IMR-90 (cell line): ENCODE measurements around the gene GLIS1. TPM values are rescaled to one million over a fixed set of nuclear protein-coding genes. Genes with fewer than 3 reads are reported as not detected.

Experiments
- ATAC-seq: fragments of 200-7000 bp; cut with Tn5 transposase; 2 replicates; pipeline ENCODE4 v1.9.1; 2020; ENCODE audit warnings: low read depth, mild to moderate bottlenecking, moderate library complexity
- BruUV-seq: library from RNA; stranded (reverse); fragments of 400-500 nt; replicated peaks from 2 replicates; lab custom pipeline; 2021; lab: Mats Ljungman, UMichigan
- CTCF ChIA-PET: fragments of 300-600 bp; formaldehyde crosslinking; extraction: SDS; loops from one replicate; lab custom pipeline; 2021; ENCODE audit warnings: antibody characterized with exemption; lab: Yijun Ruan, JAX
- POLR2A ChIA-PET: fragments of 300-600 bp; sonication (Branson Sonifier 250); formaldehyde crosslinking; loops from one replicate; lab custom pipeline; 2022; ENCODE audit warnings: antibody characterized with exemption; ENCODE audit not compliant: unreplicated experiment; lab: Charles Lee
- DNase-seq: peaks from one replicate; pipeline ENCODE4 v3.0.0; 2013
- H2AFZ ChIP-seq: replicated peaks from 2 replicates; pipeline ENCODE3; 2013; ENCODE audit warnings: low read length, mild to moderate bottlenecking; ENCODE audit not compliant: poor library complexity
- H2AK5ac ChIP-seq: 2 replicates; pipeline ENCODE4 v1.6.1; 2013; ENCODE audit warnings: low read depth, low read length, inconsistent platforms
- H2AK9ac ChIP-seq: replicated peaks from 2 replicates; pipeline ENCODE3; 2013; ENCODE audit warnings: mild to moderate bottlenecking, low read depth, low read length, moderate library complexity; ENCODE audit not compliant: poor library complexity
- H2BK120ac ChIP-seq: 2 replicates; pipeline ENCODE4 v1.6.1; 2013; ENCODE audit warnings: low read depth, low read length, inconsistent platforms
- H2BK15ac ChIP-seq: 3 replicates; pipeline ENCODE4 v1.6.1; 2013; ENCODE audit warnings: low read depth, low read length, inconsistent platforms
- H2BK20ac ChIP-seq: 2 replicates; pipeline ENCODE4 v1.6.1; 2013; ENCODE audit warnings: low read depth, mild to moderate bottlenecking, inconsistent platforms, low read length, moderate library complexity
- H2BK5ac ChIP-seq: 2 replicates; pipeline ENCODE4 v1.6.1; 2013; ENCODE audit warnings: mild to moderate bottlenecking, low read depth, low read length, inconsistent platforms; ENCODE audit not compliant: poor library complexity, severe bottlenecking
- H3K14ac ChIP-seq: replicated peaks from 2 replicates; pipeline ENCODE4 v1.6.1; 2013; ENCODE audit warnings: low read depth, low read length, inconsistent platforms
- H3K18ac ChIP-seq: 2 replicates; pipeline ENCODE4 v1.6.1; 2013; ENCODE audit warnings: low read depth, low read length, control low read depth
- H3K23ac ChIP-seq: 2 replicates; pipeline ENCODE4 v1.6.1; 2013; ENCODE audit warnings: low read depth, low read length, inconsistent platforms
- H3K27ac ChIP-seq: 2 replicates; pipeline ENCODE4 v1.5.1; 2013; ENCODE audit warnings: mild to moderate bottlenecking, control low read depth, low read length; ENCODE audit not compliant: insufficient read depth
- H3K27me3 ChIP-seq: 2 replicates; pipeline ENCODE4 v1.6.1; 2013; ENCODE audit warnings: low read length; ENCODE audit not compliant: control insufficient read depth, insufficient read depth
- H3K36me3 ChIP-seq: 2 replicates; pipeline ENCODE4 v1.6.1; 2013; ENCODE audit warnings: low read length, mixed read lengths; ENCODE audit not compliant: control insufficient read depth, insufficient read depth
- H3K4ac ChIP-seq: 2 replicates; pipeline ENCODE4 v1.6.1; 2013; ENCODE audit warnings: low read depth, low read length, inconsistent platforms
- H3K4me1 ChIP-seq: 2 replicates; pipeline ENCODE4 v1.6.1; 2013; ENCODE audit warnings: low read length, mixed read lengths; ENCODE audit not compliant: control insufficient read depth, insufficient read depth
- H3K4me2 ChIP-seq: 2 replicates; pipeline ENCODE4 v1.6.1; 2013; ENCODE audit warnings: low read depth, mild to moderate bottlenecking, control low read depth, low read length, moderate library complexity
- H3K4me3 ChIP-seq: 2 replicates; pipeline ENCODE4 v1.5.1; 2013; ENCODE audit warnings: low read depth, mild to moderate bottlenecking, control low read depth, low read length, moderate library complexity; ENCODE audit not compliant: insufficient read depth
- H3K56ac ChIP-seq: 2 replicates; pipeline ENCODE4 v1.6.1; 2013; ENCODE audit warnings: low read length, inconsistent platforms; ENCODE audit not compliant: insufficient read depth; ENCODE audit errors: extremely low read depth
- H3K79me1 ChIP-seq, 2 experiments: 2 replicates each; pipeline ENCODE4 v1.6.1; 2013; ENCODE audit warnings: low read length in 2 of 2, inconsistent platforms in 1 of 2, low read depth in 1 of 2
- H3K9ac ChIP-seq: 2 replicates; pipeline ENCODE4 v1.6.1; 2013; ENCODE audit warnings: low read depth, low read length, control low read depth
- H3K9me1 ChIP-seq: 2 replicates; pipeline ENCODE4 v1.6.1; 2013; ENCODE audit warnings: low read length, inconsistent platforms; ENCODE audit not compliant: insufficient read depth
- H3K9me3 ChIP-seq: 2 replicates; pipeline ENCODE4 v1.6.1; 2013; ENCODE audit warnings: low read length; ENCODE audit not compliant: control insufficient read depth, insufficient read depth
- H4K20me1 ChIP-seq: 2 replicates; pipeline ENCODE4 v1.6.1; 2013; ENCODE audit warnings: low read length, inconsistent platforms; ENCODE audit not compliant: insufficient read depth
- H4K5ac ChIP-seq: 2 replicates; pipeline ENCODE4 v1.6.1; 2013; ENCODE audit warnings: mild to moderate bottlenecking, low read depth, low read length, control low read depth
- H4K8ac ChIP-seq, 2 experiments: 2 replicates each; pipeline ENCODE4 v1.6.1; 2013; ENCODE audit warnings: low read depth in 2 of 2, low read length in 2 of 2, control low read depth in 1 of 2, inconsistent platforms in 1 of 2
- H4K91ac ChIP-seq: 2 replicates; pipeline ENCODE4 v1.6.1; 2013; ENCODE audit warnings: low read depth, low read length, inconsistent platforms; ENCODE audit not compliant: insufficient read depth
- MAZ ChIP-seq: IDR thresholded peaks from 2 replicates; pipeline ENCODE4 v1.6.1; 2012; ENCODE audit warnings: low read depth, mild to moderate bottlenecking, low read length, improper control_type of control experiment, moderate library complexity, borderline replicate concordance
- POLR2A ChIP-seq: IDR thresholded peaks from 2 replicates; pipeline ENCODE4 v1.6.1; 2012; ENCODE audit warnings: mild to moderate bottlenecking, low read depth, low read length
- RAD21 ChIP-seq: IDR thresholded peaks from 2 replicates; pipeline ENCODE4 v1.6.1; 2012; ENCODE audit warnings: low read length, improper control_type of control experiment
- RCOR1 ChIP-seq: IDR thresholded peaks from 2 replicates; pipeline ENCODE4 v1.6.1; 2012; ENCODE audit warnings: mild to moderate bottlenecking, low read length, improper control_type of control experiment; ENCODE audit not compliant: insufficient replicate concordance
- WGBS, 2 experiments: methylation state at CpG; one replicate each; pipeline versions ENCODE4 v1.1.5 to v1.1.7; 2013; ENCODE audit warnings: missing lambda C conversion rate in 2 of 2; ENCODE audit not compliant: insufficient read length in 1 of 2; ENCODE audit errors: extremely low coverage in 2 of 2; 5-methylcytosine and 5-hydroxymethylcytosine counted together
- dilution Hi-C: fragments of 300-500 bp; cut with HindIII; formaldehyde crosslinking; loops from one replicate; pipeline ENCODE4 v1.14.3; 2018; ENCODE audit warnings: low sequenced_read_pairs; ENCODE audit not compliant: unreplicated experiment
- in situ Hi-C: fragments of 300-500 bp; cut with MboI; formaldehyde crosslinking; loops from 3 replicates; pipeline ENCODE4 v1.14.3; 2019; ENCODE audit warnings: low sequenced_read_pairs, inconsistent platforms, mixed read lengths
- intact Hi-C: fragments of 100-400 bp; cut with micrococcal nuclease; formaldehyde crosslinking; loops from 2 replicates; pipeline ENCODE4 v1.10.0; 2022
- polyA plus RNA-seq, 3 experiments: library from polyadenylated mRNA; depleted of rRNA; stranded (reverse); fragments of >200 nt; gene quantifications; 2 replicates each; pipeline ENCODE4 v1.2.3, GENCODE V29; 2012; ENCODE audit warnings: low replicate concordance in 1 of 3
- total RNA-seq: library from RNA; depleted of rRNA; stranded (reverse); fragments of >200 nt; gene quantifications from 2 replicates; pipeline ENCODE4 v1.2.3, GENCODE V29; 2012
- TF ChIP-seq, protein P1 (sequence below): fragments of 150-350 bp; IDR thresholded peaks from 2 replicates; pipeline ENCODE4 v1.6.1; 2016; ENCODE audit warnings: low read depth, mild to moderate bottlenecking, low read length, moderate library complexity, borderline replicate concordance

The GLIS1 gene
- total and polyA plus RNA-seq, 2 of the 4 experiments (the other 2 are of a cell fraction), result 0.18 to 2.3 TPM

DNA sequence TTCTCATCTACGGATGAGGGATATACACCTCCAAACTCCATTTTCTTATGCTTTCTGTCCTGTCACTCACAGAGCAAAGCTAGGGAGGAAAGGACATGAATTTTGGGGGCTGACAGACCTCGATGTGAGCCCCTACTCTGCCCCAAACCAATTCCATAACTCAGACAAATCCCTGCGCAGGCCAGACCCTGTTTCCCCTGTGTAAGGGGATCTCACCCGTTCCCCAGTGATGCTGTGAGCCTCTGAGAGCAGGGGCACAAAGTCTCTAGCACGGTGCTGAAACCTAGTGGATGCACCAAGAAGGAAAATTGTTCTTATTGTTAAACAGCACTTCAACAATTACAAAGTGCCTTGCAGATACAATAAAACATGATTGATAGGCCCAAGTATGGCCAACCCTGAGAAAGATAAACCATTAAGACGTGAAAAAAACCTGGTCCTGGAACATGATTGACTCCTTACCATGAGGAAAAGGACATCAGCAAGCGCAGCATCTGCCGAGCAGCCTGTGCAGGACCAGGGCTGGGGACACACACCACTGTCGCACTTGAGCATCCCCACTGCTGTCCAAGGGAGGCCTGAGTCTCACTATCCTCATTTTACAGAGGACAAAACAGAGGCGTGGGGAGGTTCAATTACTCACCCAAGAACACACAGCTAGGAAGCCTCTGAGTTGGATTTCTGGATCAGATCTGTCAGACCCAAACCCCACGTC, 137.8 kb downstream of the GLIS1 start:
- POLR2A ChIA-PET, result no interaction called here

More for the DNA sequence above, 137.8 kb downstream of the GLIS1 start:
- BruUV-seq, result no TSS peak
- Histone ChIP-seq H3K18ac (no peak overlapping the region), H3K4me3 (no peak overlapping the region), H3K4me2 (no peak overlapping the region), H2AK5ac (no peak overlapping the region), H3K14ac (no peak overlapping the region), H4K20me1 (no peaks in the 10 kb centered on the region), H3K4me1 (no peaks in the 10 kb centered on the region), H2AK9ac (no peak overlapping the region), H3K79me1 (no peaks in the 10 kb centered on the region; a peak in 1 of 4 replicates), H3K9me3 (no peaks in the 10 kb centered on the region), H4K5ac (no peak overlapping the region), H2BK120ac (no peak overlapping the region), H3K9me1 (0 out of 2 replicates have a peak, but pooled peaks cover 4% of the 10 kb centered on the region), H3K23ac (no peak overlapping the region), H2BK20ac (no peak overlapping the region), H3K4ac (no peak overlapping the region), H3K27ac (no peak overlapping the region), H4K91ac (no peak overlapping the region), H4K8ac (no peak overlapping the region), H3K56ac (no peak overlapping the region), H2AFZ (no peak overlapping the region), H2BK5ac (no peak overlapping the region), H3K9ac (no peak overlapping the region), H3K36me3 (peaks cover 1% of the 10 kb centered on the region; the same call in 1 of the 2 replicates), H3K27me3 (no peaks in the 10 kb centered on the region; the same call in 1 of the 2 replicates), H2BK15ac (no peak overlapping the region)
- dilution Hi-C loops (no loop called here), in situ Hi-C loops (no loop called here), intact Hi-C loops (no loop called here)
- no peak for DNase-seq
- CTCF ChIA-PET, result no interaction called here
- no peak for ATAC-seq
- TF ChIP-seq MAZ (no peak), RAD21 (no peak), RCOR1 (no peak), POLR2A (no peak)
- TF ChIP-seq, protein P1, sequence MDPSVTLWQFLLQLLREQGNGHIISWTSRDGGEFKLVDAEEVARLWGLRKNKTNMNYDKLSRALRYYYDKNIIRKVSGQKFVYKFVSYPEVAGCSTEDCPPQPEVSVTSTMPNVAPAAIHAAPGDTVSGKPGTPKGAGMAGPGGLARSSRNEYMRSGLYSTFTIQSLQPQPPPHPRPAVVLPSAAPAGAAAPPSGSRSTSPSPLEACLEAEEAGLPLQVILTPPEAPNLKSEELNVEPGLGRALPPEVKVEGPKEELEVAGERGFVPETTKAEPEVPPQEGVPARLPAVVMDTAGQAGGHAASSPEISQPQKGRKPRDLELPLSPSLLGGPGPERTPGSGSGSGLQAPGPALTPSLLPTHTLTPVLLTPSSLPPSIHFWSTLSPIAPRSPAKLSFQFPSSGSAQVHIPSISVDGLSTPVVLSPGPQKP, result no peak
- WGBS, 2 experiments, result 86% methylated on average over 4 of the region's 11 CpGs; no CpG with 5 or more reads in 1 of the 2 experiments
